Stimulated activated CD8-positive, alpha-beta memory T cell treated with anti-CD3 and anti-CD28 coated beads, Interleukin-7, amount 100 ng/mL, for 1 hour (primary cell): Measurements from ENCODE around the gene FRMD6.
"Not testable (repeated sequence)": the region's sequence is repeated elsewhere in the genome, so short reads cannot be mapped to it uniquely, and the experiment has no call there.

ENCODE experiments used
- DNase-seq, 2 donors: peaks; one replicate each; pipeline ENCODE4 v3.0.0-alpha.2; 2020; ENCODE audit warnings: low read depth in 2 of 2

Gene FRMD6

GRCh38 chr14:51724650-51725049 lies 72.9 kb downstream of the FRMD6 start:
- no peak for DNase-seq

GRCh38 chr14:51725061-51725460 lies 73.4 kb downstream of the FRMD6 start:
- no peak for DNase-seq

GRCh38 chr14:51726166-51726899 lies 74.6 kb downstream of the FRMD6 start:
- DNase-seq: no peak

- DNase-seq: no peak
Observed at GRCh38 chr14:51727526-51727925, 75.8 kb downstream of the FRMD6 start.

GRCh38 chr14:51730098-51730497 lies 78.4 kb downstream of the FRMD6 start:
- DNase-seq: no peak

- no peak for DNase-seq
Observed at GRCh38 chr14:51730684-51731083, 79.0 kb downstream of the FRMD6 start.

- DNase-seq: no peak
Observed at GRCh38 chr14:51732494-51733112, 80.9 kb downstream of the FRMD6 start.

- no peak for DNase-seq
Observed at GRCh38 chr14:51733147-51733546, 81.4 kb downstream of the FRMD6 start.

GRCh38 chr14:51735851-51736250 lies 84.1 kb downstream of the FRMD6 start:
- no peak for DNase-seq

- no peak for DNase-seq
Observed at GRCh38 chr14:51738754-51739153, 87.0 kb downstream of the FRMD6 start.

GRCh38 chr14:51743588-51744000 lies 91.9 kb downstream of the FRMD6 start:
- DNase-seq: no peak

GRCh38 chr14:51744372-51745130 lies 92.8 kb downstream of the FRMD6 start:
- no peak for DNase-seq

- DNase-seq: not testable (repeated sequence)
Observed at GRCh38 chr14:51746823-51747222, 95.1 kb downstream of the FRMD6 start.

- no peak for DNase-seq
Observed at GRCh38 chr14:51750542-51750941, 98.8 kb downstream of the FRMD6 start.

GRCh38 chr14:51751611-51752345 lies 100.1 kb downstream of the FRMD6 start:
- not testable (repeated sequence) for DNase-seq

- not testable (repeated sequence) for DNase-seq
Observed at GRCh38 chr14:51757756-51758155, 106.0 kb downstream of the FRMD6 start.

- no peak for DNase-seq
Observed at GRCh38 chr14:51759950-51760349, 108.2 kb downstream of the FRMD6 start.

- DNase-seq: not testable (repeated sequence)
Observed at GRCh38 chr14:51765726-51766125, 114.0 kb downstream of the FRMD6 start.

GRCh38 chr14:51766586-51766985 lies 114.9 kb downstream of the FRMD6 start:
- not testable (repeated sequence) for DNase-seq

GRCh38 chr14:51769261-51769660 lies 117.6 kb downstream of the FRMD6 start:
- DNase-seq: not testable (repeated sequence)

- no peak for DNase-seq
Observed at GRCh38 chr14:51774209-51774608, 122.5 kb downstream of the FRMD6 start.
